NCI-H146 (cell line): ENCODE measurements around the gene TRIM13.

Source experiments
- DNase-seq: peaks from one replicate; lab custom pipeline; 2025; lab: John Stamatoyannopoulos, UW

Gene TRIM13

DNA sequence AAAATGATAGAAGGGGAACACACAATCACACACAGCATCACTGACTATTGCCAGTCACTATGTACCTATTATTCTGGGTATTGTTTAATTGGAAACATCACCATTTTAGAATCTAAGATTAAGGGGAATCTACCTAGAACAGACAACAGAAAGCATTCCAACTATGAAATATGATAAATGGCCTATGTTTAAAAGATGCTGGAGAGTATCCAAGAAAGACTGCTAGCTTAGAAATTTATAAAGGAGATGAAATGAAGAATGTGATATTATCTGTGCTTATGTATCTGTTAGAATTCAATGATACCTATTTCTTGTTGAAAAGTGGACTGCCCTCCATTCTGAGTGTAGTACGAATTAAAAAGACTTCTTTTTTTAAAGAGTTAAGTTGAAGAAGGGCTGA is 68.9 kb downstream of the TRIM13 start:
- DNase-seq, result no peak
